ENCODE measurements around the gene RPL4. TPM values are rescaled to one million over a fixed set of nuclear protein-coding genes. Genes with fewer than 3 reads are reported as not detected.
"Not testable (repeated sequence)": the region's sequence is repeated elsewhere in the genome, so short reads cannot be mapped to it uniquely, and the experiment has no call there.

Gene RPL4
- polyA plus RNA-seq, 3 donors = 533 to 1,696 (median 536) TPM

DNA sequence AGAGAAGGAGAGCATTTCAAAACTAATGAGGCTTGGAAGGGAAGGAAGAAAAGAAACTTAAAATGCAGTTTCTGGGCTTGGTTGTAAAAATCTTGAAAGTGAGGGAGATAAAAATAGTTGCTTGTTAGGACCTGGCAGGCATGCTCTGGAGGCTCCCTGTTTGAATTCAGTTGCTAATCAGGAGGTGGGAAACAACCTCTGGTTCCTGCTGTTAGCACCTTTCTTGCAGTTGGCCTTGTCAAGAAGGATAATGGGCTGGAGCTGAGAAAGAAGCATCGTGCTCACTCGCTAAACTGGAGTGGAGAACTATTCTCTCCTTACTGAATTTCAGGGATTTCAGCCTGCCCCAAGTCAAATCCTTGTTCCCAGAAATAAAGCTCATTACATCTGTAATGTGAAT lies 30.5 kb downstream of the RPL4 start:
- TF ChIP-seq CTCF (IDR thresholded peaks at IDR 0.05) = no peak
- H3K4me2 ChIP-seq (replicated peaks; ENCODE audit: extremely low read depth, low read length, poor library complexity, severe bottlenecking) = no peak overlapping the region
- H3K36me3 Mint-ChIP-seq = peaks cover 48 to 68% of the 10 kb centered on the region in 2 donors
- peaks cover 19 to 68% of the 10 kb centered on the region in 2 donors for H3K36me3 ChIP-seq (replicated peaks in 1 of 2; ENCODE audit: control insufficient read depth in 1 of 2, insufficient read depth in 2 of 2, low read length in 2 of 2)
- WGBS (ENCODE audit: insufficient coverage) = 92% methylated on average over 2 of the region's 2 CpGs
- H3K4me3 ChIP-seq (replicated peaks in 1 of 3; ENCODE audit: low read depth in 2 of 3, low read length in 3 of 3) = no peak overlapping the region
- H2AFZ ChIP-seq (ENCODE audit: insufficient read depth, low read depth, low read length, poor library complexity, severe bottlenecking) = no peak overlapping the region
- H3K27me3 ChIP-seq (ENCODE audit: control insufficient read depth in 2 of 2, insufficient read depth in 2 of 2, low read length in 2 of 2) = no peaks in the 10 kb centered on the region
- peak overlapping the region in 2 of 7 donors; percentile 41 to 42 for H3K27ac Mint-ChIP-seq
- H3K9ac ChIP-seq (ENCODE audit: insufficient read depth, low read length, poor library complexity, severe bottlenecking) = no peak overlapping the region
- peaks cover 4% of the 10 kb centered on the region for H3K79me2 ChIP-seq (ENCODE audit: insufficient read depth, low read length)
- peaks cover 4% of the 10 kb centered on the region for H3K4me1 Mint-ChIP-seq
- H4K20me1 ChIP-seq (ENCODE audit: insufficient read depth, low read length) = peaks cover 68% of the 10 kb centered on the region
- DNase-seq = no peak
- no peaks in the 10 kb centered on the region for H3K4me1 ChIP-seq (ENCODE audit: control insufficient read depth in 1 of 2, insufficient read depth in 2 of 2, low read length in 2 of 2)
- intact Hi-C loops (cut with micrococcal nuclease) = no loop called here
- no peaks in the 10 kb centered on the region for H3K9me3 ChIP-seq (replicated peaks in 1 of 2; ENCODE audit: control insufficient read depth in 1 of 2, insufficient read depth in 1 of 2, low read length in 2 of 2)
- H3K27me3 Mint-ChIP-seq (ENCODE audit: low read depth in 3 of 3) = no peaks in the 10 kb centered on the region
- H3K9me3 Mint-ChIP-seq = no peaks in the 10 kb centered on the region
- H3K4me3 Mint-ChIP-seq = no peak overlapping the region
- no peak overlapping the region for H3K27ac ChIP-seq (ENCODE audit: low read depth in 1 of 2, low read length in 2 of 2)

- H2AFZ ChIP-seq (ENCODE audit: insufficient read depth, low read depth, low read length, poor library complexity, severe bottlenecking) = no peak overlapping the region
- peaks cover 4% of the 10 kb centered on the region for H3K4me1 Mint-ChIP-seq
- no peak overlapping the region for H3K27ac ChIP-seq (ENCODE audit: low read depth in 1 of 2, low read length in 2 of 2)
- no peak overlapping the region for H3K9ac ChIP-seq (ENCODE audit: insufficient read depth, low read length, poor library complexity, severe bottlenecking)
- intact Hi-C loops (cut with micrococcal nuclease) = no loop called here
- H3K79me2 ChIP-seq (ENCODE audit: insufficient read depth, low read length) = peaks cover 4% of the 10 kb centered on the region
- H3K27me3 Mint-ChIP-seq (ENCODE audit: low read depth in 3 of 3) = no peaks in the 10 kb centered on the region
- no peaks in the 10 kb centered on the region for H3K4me1 ChIP-seq (ENCODE audit: control insufficient read depth in 1 of 2, insufficient read depth in 2 of 2, low read length in 2 of 2)
- no peaks in the 10 kb centered on the region for H3K9me3 Mint-ChIP-seq
- TF ChIP-seq CTCF (IDR thresholded peaks at IDR 0.05) = no peak
- DNase-seq = no peak
- H3K36me3 Mint-ChIP-seq = peaks cover 49 to 59% of the 10 kb centered on the region in 2 donors
- no peaks in the 10 kb centered on the region for H3K27me3 ChIP-seq (ENCODE audit: control insufficient read depth in 2 of 2, insufficient read depth in 2 of 2, low read length in 2 of 2)
- no peak overlapping the region for H3K4me2 ChIP-seq (replicated peaks; ENCODE audit: extremely low read depth, low read length, poor library complexity, severe bottlenecking)
- 45% methylated on average over 2 of the region's 8 CpGs for WGBS (ENCODE audit: insufficient coverage)
- H3K27ac Mint-ChIP-seq = peak overlapping the region in 3 of 7 donors; percentile 25 to 62 (median 61)
- H3K4me3 Mint-ChIP-seq = no peak overlapping the region
- peaks cover 55% of the 10 kb centered on the region for H4K20me1 ChIP-seq (ENCODE audit: insufficient read depth, low read length)
- no peaks in the 10 kb centered on the region for H3K9me3 ChIP-seq (replicated peaks in 1 of 2; ENCODE audit: control insufficient read depth in 1 of 2, insufficient read depth in 1 of 2, low read length in 2 of 2)
- H3K36me3 ChIP-seq (replicated peaks in 1 of 2; ENCODE audit: control insufficient read depth in 1 of 2, insufficient read depth in 2 of 2, low read length in 2 of 2) = peaks cover 15 to 76% of the 10 kb centered on the region in 2 donors
- no peak overlapping the region for H3K4me3 ChIP-seq (replicated peaks in 1 of 3; ENCODE audit: low read depth in 2 of 3, low read length in 3 of 3)
Observed at GRCh38 chr15:66472176-66472999, 32.3 kb downstream of the RPL4 start.

- H3K27me3 ChIP-seq (ENCODE audit: control insufficient read depth in 2 of 2, insufficient read depth in 2 of 2, low read length in 2 of 2); H3K9me3 ChIP-seq (replicated peaks in 1 of 2; ENCODE audit: control insufficient read depth in 1 of 2, insufficient read depth in 1 of 2, low read length in 2 of 2); H3K27ac ChIP-seq (ENCODE audit: low read depth in 1 of 2, low read length in 2 of 2); H3K9me3 Mint-ChIP-seq; intact Hi-C loops (cut with micrococcal nuclease); H3K4me3 Mint-ChIP-seq; DNase-seq; H3K79me2 ChIP-seq (ENCODE audit: insufficient read depth, low read length); H3K4me1 ChIP-seq (ENCODE audit: control insufficient read depth in 1 of 2, insufficient read depth in 2 of 2, low read length in 2 of 2); H3K4me3 ChIP-seq (replicated peaks in 1 of 3; ENCODE audit: low read depth in 2 of 3, low read length in 3 of 3); H3K9ac ChIP-seq (ENCODE audit: insufficient read depth, low read length, poor library complexity, severe bottlenecking); H3K27me3 Mint-ChIP-seq (ENCODE audit: low read depth in 3 of 3); H2AFZ ChIP-seq (ENCODE audit: insufficient read depth, low read depth, low read length, poor library complexity, severe bottlenecking); H3K4me2 ChIP-seq (replicated peaks; ENCODE audit: extremely low read depth, low read length, poor library complexity, severe bottlenecking): not testable (repeated sequence)
- Histone ChIP-seq H3K36me3 (replicated peaks in 1 of 2; ENCODE audit: control insufficient read depth in 1 of 2, insufficient read depth in 2 of 2, low read length in 2 of 2) (peaks cover 19 to 74% of the 10 kb centered on the region in 2 donors), H4K20me1 (ENCODE audit: insufficient read depth, low read length) (peaks cover 43% of the 10 kb centered on the region)
- WGBS (ENCODE audit: insufficient coverage) = 100% methylated on average over 4 of the region's 4 CpGs
- Mint-ChIP-seq H3K27ac (peak overlapping the region in 2 of 7 donors; percentile 32 to 34), H3K4me1 (peaks cover 10% of the 10 kb centered on the region), H3K36me3 (peaks cover 50 to 65% of the 10 kb centered on the region in 2 donors)
Observed at GRCh38 chr15:66470825-66471224, 33.8 kb downstream of the RPL4 start.
